Measurements from ENCODE around the gene TRIM14.

- TF ChIP-seq POLR2A (IDR thresholded peaks at IDR 0.05) (no peak), CTCF (IDR thresholded peaks at IDR 0.05) (no peak)
Measured at GRCh38 chr9:98069551-98069950, 49.5 kb downstream of the TRIM14 start.

All from right lobe of liver (tissue), 4 donors.